GM18907 (cell line): ENCODE measurements around the gene PCDH12.

Experiments
- ATAC-seq: cut with Tn5 transposase; IDR thresholded peaks from one replicate; pipeline ENCODE4 v1.9.1; 2021; ENCODE audit warnings: mild to moderate bottlenecking, moderate library complexity; ENCODE audit not compliant: unreplicated experiment

Gene PCDH12

DNA sequence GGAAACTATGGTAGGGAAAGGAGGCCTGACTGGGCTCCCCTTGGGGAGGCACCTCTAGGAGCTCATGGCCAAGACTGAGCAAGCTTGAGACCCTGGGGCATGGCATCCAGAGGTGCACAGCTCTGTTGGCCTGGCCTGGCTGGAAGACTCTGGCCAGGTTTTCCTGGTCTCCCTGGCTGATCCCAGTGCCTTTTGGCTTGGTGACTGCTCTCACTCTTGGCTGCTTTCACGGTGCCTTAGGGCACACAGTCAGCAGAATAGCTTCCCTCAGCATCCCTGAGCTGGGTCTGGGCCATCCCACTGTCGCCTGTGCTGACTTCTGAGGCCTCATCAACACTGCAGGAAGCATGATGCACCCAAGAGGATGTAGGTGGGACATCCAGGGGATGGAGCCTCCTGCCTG is 47.7 kb downstream of the PCDH12 start:
- no peak for ATAC-seq

DNA sequence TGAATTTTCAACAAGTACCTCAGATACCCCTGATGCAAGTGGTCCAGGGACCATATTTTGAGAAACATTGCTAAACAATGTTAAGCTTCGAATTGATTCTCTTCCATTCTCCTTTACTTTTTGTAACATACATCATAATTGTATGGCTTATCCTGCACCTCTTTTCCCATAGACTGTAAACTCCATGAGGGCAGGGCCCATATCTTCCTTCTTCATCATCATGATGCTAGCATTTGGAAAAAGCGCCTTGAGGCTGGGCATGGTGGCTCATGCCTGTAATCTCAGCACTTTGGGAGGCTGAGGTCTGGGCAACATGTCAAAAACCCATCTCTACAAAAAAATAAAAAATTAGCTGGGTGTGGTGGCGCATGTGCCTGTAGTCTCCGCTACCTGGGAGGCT is 48.8 kb downstream of the PCDH12 start:
- no peak for ATAC-seq

- no peak for ATAC-seq
Measured at GRCh38 chr5:141908796-141909195, 49.2 kb downstream of the PCDH12 start.

DNA sequence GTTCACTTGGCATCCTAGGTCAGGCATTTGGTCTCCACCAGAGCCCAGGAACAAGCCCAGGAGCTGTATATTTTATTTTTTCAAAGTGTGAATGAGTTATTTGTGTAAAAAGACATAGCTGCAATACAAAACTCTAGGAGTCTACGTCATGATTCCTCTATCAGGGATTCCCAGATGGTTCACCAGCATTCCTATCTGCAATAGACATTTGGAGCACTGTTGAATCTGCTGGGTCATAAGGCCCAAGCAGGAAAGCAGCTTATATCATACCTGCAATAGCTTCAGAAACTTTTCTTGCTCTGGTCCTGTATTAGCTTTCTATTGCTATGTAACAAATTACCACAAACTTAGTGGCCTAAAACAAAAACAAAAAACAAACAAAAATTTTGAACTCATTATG is 51.0 kb downstream of the PCDH12 start:
- no peak for ATAC-seq

DNA sequence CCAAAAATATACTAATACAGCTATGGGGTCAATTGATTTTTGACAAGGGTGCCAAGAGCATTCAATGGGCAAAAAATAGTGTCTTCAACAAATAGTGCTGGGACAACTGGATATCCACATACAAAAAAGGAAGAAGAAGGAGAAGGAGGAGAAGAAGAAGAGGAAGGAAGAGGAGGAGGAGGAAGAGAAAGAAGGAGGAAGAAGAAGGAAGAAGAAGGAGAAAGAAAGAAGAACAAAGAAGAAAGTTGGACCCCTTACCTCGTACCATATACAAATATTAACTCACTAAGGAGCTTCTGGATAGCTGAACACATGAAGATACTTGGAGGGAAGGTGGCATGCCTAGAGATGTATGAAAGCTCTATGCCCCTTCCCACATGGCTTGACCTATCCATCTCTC is 51.5 kb downstream of the PCDH12 start:
- ATAC-seq = no peak

- ATAC-seq = no peak
Measured at GRCh38 chr5:141904551-141904950, 53.5 kb downstream of the PCDH12 start.

DNA sequence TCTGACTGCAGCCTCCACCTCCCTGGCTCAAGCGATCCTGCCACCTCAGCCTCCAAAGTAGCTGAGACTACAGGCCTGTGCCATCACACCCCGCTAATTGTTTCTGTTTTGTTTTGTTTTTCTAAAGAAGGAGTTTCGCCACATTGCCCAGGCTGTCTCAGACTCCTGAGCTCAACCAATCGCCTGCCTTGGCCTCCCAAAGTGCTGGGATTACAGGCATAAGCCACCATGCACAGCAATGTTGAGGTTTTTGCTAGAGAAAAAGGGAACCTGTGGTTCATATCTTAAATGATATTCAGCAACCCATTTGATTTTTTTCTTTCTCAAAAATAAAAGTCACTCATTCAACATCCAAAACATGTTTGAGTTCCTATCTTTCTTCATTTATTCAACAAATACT is 54.7 kb downstream of the PCDH12 start:
- no peak for ATAC-seq

- no peak for ATAC-seq
Measured at GRCh38 chr5:141902015-141902814, 55.8 kb downstream of the PCDH12 start.

DNA sequence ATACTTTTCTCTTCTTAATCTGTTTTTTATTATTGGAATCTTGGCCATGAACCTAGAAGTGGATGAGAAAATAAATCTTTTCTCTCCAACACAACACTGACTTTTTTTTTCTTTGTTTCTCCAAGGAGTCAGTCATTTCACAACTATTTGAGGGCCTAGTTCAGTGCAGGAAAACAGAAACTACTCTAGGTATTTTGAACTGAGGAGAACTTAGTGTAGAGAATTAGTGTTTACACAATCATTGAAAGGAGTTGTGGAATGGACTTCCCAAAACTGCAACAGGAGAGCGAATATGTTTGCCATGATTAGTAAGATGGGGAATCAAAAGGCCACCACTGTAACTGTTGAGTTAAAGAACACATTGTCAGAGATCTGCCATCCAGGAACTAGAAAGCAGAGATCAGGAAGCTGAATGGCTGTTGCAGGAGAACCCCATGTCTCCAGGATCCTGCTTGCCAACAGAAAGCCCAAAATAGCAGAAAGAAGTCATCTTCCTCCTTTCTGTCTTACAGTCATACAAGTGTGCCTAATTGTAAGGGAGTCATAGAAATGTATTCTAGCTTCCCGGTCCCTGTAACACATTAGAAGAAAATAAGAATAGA is 59.5 kb downstream of the PCDH12 start:
- no peak for ATAC-seq

DNA sequence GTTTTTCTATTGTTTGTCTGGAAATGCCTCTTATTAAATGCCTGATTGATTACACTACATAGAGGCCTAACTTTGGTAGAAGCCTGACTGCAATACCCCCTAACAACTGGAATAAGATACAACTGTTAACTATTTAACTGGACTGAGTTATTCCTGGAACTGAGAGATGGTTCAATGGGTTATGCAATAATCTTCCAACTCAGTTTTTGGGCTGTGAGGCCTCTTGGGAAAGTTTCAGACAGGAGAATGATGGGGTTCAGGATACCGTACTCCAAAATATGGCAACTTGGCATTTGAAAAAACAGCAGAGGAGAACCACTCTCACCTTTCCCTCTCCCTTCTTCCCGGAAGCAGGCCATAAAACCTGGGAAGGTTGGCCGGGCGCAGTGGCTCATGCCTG is 60.6 kb downstream of the PCDH12 start:
- no peak for ATAC-seq
